NCI-H1694 (cell line): Measurements from ENCODE around the gene SERPINE1.

Source experiments
- DNase-seq: peaks from one replicate; lab custom pipeline; 2025; lab: John Stamatoyannopoulos, UW

SERPINE1 gene

GRCh38 chr7:101156866-101157589, 30.1 kb downstream of the SERPINE1 start:
- DNase-seq, result no peak

GRCh38 chr7:101159696-101160674, 33.1 kb downstream of the SERPINE1 start:
- no peak for DNase-seq

DNA sequence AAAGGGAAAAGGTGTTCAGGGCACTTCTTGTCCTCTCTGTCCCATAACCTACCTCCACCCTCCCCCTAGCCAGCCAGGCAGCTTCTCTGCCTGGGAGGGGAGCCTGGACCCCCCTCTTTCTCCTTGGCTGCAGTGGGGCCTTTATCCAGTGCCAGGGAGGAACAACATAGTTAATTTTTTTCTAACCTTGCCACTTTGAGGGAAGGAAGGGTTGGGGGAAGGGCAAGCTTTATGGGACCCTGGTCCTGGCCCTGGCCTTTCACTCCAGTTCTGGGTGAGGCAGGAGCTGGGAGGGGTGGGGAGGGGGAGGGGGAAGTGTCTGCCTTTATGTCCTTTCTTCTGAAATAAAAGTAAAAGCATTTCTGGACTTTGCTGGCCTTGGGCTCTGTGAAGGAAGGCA, 34.0 kb downstream of the SERPINE1 start:
- no peak for DNase-seq

- no peak for DNase-seq
These were observed 35.0 kb downstream of the SERPINE1 start for GRCh38 chr7:101161692-101162471.

- no peak for DNase-seq
These were observed 35.8 kb downstream of the SERPINE1 start for GRCh38 chr7:101162551-101163278.

- no peak for DNase-seq
These were observed 36.6 kb downstream of the SERPINE1 start for GRCh38 chr7:101163279-101164070.

GRCh38 chr7:101164071-101164840, 37.4 kb downstream of the SERPINE1 start:
- DNase-seq, result no peak

- DNase-seq, result peak; percentile 89
These were observed 38.4 kb downstream of the SERPINE1 start, which contains the start of gene VGF for GRCh38 chr7:101165075-101165957. Gene VGF (minus strand): TSS chr7:101165569. CDS start chr7:101164843, 726 bp downstream.

DNA sequence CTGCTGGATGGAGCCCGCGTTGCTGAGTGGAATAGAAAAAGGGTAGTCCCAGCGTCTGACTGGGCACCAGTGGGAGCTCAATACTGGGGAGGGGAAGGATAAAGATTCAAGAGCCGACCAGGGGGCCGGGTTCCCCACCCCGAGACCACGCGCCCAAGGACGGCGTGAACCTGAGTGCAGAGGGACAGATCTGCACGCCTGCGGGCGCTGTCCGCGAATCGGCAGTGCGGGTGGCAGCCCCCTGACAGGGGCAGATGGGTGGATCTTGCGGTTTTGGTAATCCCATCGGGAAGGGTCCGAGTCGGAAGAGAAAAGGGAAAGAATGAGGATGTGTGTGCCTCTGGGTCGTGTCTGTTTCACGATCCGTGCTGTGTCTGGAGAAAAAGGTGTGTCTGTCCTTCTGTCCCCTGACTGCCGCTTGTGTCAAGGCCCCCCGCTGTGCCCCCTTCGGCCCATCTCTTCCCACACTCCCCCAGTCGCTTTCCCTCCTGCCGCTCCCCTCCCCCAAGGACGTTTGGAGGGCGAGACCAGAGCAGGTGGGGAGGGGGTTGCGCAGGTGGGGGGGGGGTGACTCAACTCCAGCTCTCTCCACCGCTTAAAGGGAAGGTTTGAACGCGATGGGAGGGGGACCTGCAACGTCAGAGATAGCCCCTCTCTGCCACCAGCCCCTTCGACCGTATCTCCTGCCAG, 39.2 kb downstream of the SERPINE1 start:
- no peak for DNase-seq

GRCh38 chr7:101166648-101166908, 39.7 kb downstream of the SERPINE1 start:
- DNase-seq, result no peak

DNA sequence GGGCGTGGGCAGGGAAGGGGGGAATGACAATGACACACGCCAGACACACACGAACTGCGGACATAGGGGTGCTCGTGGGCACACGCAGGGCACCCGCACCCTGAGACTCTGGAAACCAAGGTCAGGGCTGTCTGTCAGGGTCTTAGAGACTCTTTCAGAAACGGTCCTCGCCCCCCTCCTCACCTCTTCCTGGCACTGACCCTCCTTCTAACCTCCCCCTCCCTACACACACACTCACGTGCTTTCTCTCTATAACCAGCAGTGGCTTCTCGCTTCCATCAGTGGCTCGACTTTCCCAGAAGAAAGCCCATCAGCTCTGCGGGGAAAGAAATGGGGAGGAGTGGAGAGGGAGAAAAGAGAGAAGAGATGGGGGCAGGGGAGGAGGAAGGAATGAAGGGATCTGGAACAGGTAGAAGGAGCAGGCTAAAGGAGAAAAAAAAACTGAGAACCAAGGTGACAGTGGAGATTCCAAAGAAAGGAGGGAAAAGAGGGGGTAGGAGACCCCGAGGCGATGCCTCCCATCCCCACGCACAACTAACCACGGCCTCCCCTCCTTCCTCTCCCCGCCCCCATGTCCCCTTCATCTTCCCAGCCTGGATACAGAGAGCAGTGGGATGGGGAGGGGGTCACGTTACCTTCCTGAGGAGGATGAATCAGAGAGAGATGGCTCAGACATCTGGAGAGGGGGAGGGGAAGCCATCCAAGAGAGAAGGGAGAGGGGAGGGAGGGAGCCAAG, 40.2 kb downstream of the SERPINE1 start:
- peak; percentile 38 for DNase-seq

GRCh38 chr7:101167645-101168411, 40.9 kb downstream of the SERPINE1 start:
- no peak for DNase-seq

GRCh38 chr7:101168412-101169049, 41.6 kb downstream of the SERPINE1 start:
- no peak for DNase-seq

DNA sequence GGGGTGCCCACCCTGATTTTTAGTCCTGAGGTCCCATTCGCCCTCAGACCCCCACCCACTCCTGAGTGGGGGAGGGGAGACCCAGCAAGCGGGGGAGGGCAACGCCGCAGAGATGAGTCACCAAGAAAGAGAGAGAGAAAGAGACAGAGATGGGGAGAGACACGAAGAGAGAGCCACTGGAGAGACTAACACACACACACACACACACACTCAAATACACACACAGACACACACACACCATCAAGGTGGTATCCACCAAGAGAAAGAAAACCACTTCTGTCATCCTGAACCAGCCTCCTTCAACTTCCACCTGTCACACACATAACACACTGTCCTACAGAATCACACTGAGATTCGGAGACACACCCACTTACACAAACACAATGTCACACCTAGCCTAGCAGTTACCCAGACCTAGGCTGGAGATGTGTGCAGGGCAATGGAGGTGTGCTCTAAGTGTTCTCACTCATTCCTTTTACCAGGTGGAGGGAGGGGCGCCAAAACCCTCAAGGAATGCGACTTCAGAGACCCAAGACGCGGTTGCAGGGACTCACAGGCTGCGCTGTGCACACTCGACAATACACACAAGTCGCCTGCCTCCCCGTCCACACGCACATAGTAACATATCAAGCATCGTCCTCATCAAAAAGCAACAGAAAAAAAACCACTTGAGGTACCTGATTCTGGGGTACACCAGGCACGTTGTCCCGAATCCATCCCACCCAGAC, 42.4 kb downstream of the SERPINE1 start:
- no peak for DNase-seq

GRCh38 chr7:101169838-101170551, 43.1 kb downstream of the SERPINE1 start:
- peak; percentile 34 for DNase-seq
